Panc1 (cell line): ENCODE measurements around the gene BACE2. TPM values are rescaled to one million over a fixed set of nuclear protein-coding genes. Genes with fewer than 3 reads are reported as not detected.
A peak's percentile ranks its signal among the peaks of the same experiment; 100 is the strongest.

ENCODE experiments used
- ATAC-seq: fragments of 200-7000 bp; cut with Tn5 transposase; 2 replicates; pipeline ENCODE4 v1.9.1; 2020; ENCODE audit warnings: mild to moderate bottlenecking, moderate library complexity
- BruUV-seq: library from RNA; stranded (reverse); fragments of 400-500 nt; replicated peaks from 2 replicates; lab custom pipeline; 2021; lab: Mats Ljungman, UMichigan
- CTCF ChIA-PET: fragments of 300-600 bp; sonication (Branson Sonifier 250); formaldehyde crosslinking; loops from one replicate; lab custom pipeline; 2022; ENCODE audit warnings: antibody characterized with exemption; lab: Charles Lee
- POLR2A ChIA-PET: fragments of 300-600 bp; sonication (Branson Sonifier 250); formaldehyde crosslinking; loops from one replicate; lab custom pipeline; 2022; ENCODE audit warnings: antibody characterized with exemption; lab: Charles Lee
- DNase-seq: peaks from one replicate; pipeline ENCODE4 v3.0.0-alpha.2; 2010; ENCODE audit warnings: low read depth, low spot score
- H3K27ac ChIP-seq: 2 replicates; pipeline ENCODE4 v1.5.1; 2011; ENCODE audit warnings: mild to moderate bottlenecking, low read length, inconsistent platforms
- H3K27me3 ChIP-seq: fragments of 200-500 bp; sonication (Bioruptor generic); 2 replicates; pipeline ENCODE4 v1.6.0; 2014; ENCODE audit warnings: low read length, inconsistent platforms; ENCODE audit not compliant: control insufficient read depth, insufficient read depth
- H3K36me3 ChIP-seq: fragments of 200-500 bp; sonication (Bioruptor generic); 2 replicates; pipeline ENCODE4 v1.5.1; 2014; ENCODE audit warnings: inconsistent platforms, mild to moderate bottlenecking, low read length, moderate library complexity; ENCODE audit not compliant: control insufficient read depth, insufficient read depth
- H3K4me1 ChIP-seq: 2 replicates; pipeline ENCODE4 v1.5.1; 2011; ENCODE audit warnings: inconsistent platforms, mild to moderate bottlenecking, low read length, moderate library complexity; ENCODE audit not compliant: control insufficient read depth, insufficient read depth
- H3K4me3 ChIP-seq, 2 experiments: 2 replicates each; pipeline ENCODE4 v1.5.1; 2011 to 2012; ENCODE audit warnings: low read depth in 2 of 2, low read length in 2 of 2, mild to moderate bottlenecking in 2 of 2, inconsistent platforms in 1 of 2, moderate library complexity in 1 of 2
- H3K9me3 ChIP-seq: fragments of 200-500 bp; sonication (Bioruptor generic); 2 replicates; pipeline ENCODE4 v1.5.1; 2014; ENCODE audit warnings: low read depth, mild to moderate bottlenecking, inconsistent platforms, low read length, moderate library complexity; ENCODE audit not compliant: control insufficient read depth, insufficient read depth
- CTCF ChIP-seq: fragments of 450-650 bp; IDR thresholded peaks from 2 replicates; pipeline ENCODE4 v1.5.1; 2017; ENCODE audit warnings: mild to moderate bottlenecking
- POLR2AphosphoS5 ChIP-seq: IDR thresholded peaks from 2 replicates; pipeline ENCODE4 v1.6.1; 2012; ENCODE audit warnings: mild to moderate bottlenecking, low read depth, low read length, moderate library complexity
- REST ChIP-seq, 2 experiments: IDR thresholded peaks; 2 replicates each; pipeline ENCODE4 v1.6.1; 2011 to 2012; ENCODE audit warnings: low read depth in 2 of 2, control low read depth in 1 of 2, low read length in 1 of 2, mild to moderate bottlenecking in 1 of 2, moderate library complexity in 1 of 2; ENCODE audit not compliant: insufficient read depth in 1 of 2
- SIN3A ChIP-seq: IDR thresholded peaks from 2 replicates; pipeline ENCODE4 v1.6.1; 2012; ENCODE audit warnings: low read depth, mild to moderate bottlenecking, low read length, moderate library complexity, borderline replicate concordance; ENCODE audit not compliant: insufficient read depth
- TCF7L2 ChIP-seq: IDR thresholded peaks from 2 replicates; pipeline ENCODE4 v1.6.1; 2011; ENCODE audit warnings: mild to moderate bottlenecking, low read depth, low read length, inconsistent platforms
- in situ Hi-C: cut with HindIII; loops from 2 replicates; pipeline ENCODE4 v1.10.0; 2016; ENCODE audit warnings: low sequenced_read_pairs, low pct_unique_long_range_greater_than_20kb
- intact Hi-C: fragments of 100-400 bp; cut with micrococcal nuclease; formaldehyde crosslinking; loops from one replicate; pipeline ENCODE4 v1.10.0; 2022; ENCODE audit not compliant: unreplicated experiment
- total RNA-seq: library from RNA; stranded (reverse); gene quantifications from one replicate; pipeline ENCODE4 v1.2.1, GENCODE V29; 2021; ENCODE audit not compliant: unreplicated experiment

Gene BACE2
- total RNA-seq, 1 experiment from 2014 or later, result 16.3 TPM

DNA sequence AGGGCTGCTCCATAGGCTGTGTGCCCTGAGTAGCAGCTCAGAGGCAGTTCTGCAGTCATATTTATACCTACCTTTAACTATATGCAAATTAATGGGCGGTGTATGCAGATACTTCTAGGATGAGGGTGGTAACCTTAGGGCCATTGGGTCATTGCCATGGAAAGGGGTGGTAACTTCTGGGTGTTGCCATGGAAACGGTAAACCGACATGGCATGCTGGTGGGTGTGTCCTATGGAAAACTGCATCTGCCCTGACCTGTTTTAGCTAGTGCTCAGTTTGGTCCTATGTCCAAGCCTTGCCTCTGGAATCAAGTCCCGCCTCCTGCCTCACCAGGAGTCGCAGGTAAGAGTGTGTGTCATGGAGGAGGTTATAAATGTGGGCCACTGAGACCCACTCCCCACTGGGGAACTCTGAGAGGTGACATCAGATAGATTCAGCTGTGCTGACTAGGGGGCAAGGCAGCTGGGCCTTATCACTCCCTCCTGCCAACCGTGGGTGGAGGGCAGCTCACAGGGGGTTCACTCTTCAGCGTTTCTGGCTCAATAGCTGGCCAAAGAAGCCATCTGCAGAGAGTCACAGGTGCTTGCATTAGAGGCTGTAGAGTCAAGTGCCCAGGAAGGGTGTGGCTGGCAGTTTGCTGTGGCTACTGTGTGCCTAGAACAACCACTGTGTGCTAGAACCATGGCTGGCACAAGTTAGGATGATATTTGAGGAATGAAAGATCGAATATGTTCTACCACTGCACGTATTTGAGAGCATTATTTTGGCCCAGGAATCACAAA lies 19.0 kb downstream of the BACE2 start:
- intact Hi-C loops (no loop called here), in situ Hi-C loops (no loop called here)
- no peak overlapping the region for H3K27ac ChIP-seq
- H3K4me3 ChIP-seq, result no peak overlapping the region
- ChIA-PET CTCF (no interaction called here), POLR2A (no interaction called here)
- TF ChIP-seq TCF7L2, result no peak
- no peak for TF ChIP-seq POLR2AphosphoS5
- TF ChIP-seq SIN3A, result no peak
- TF ChIP-seq REST (IDR thresholded peaks at IDR 0.05; ENCODE audit: insufficient read depth in 1 of 2, low read depth in 2 of 2, low read length in 1 of 2), result no peak
- no peak for TF ChIP-seq CTCF
- no TSS peak for BruUV-seq
- no peaks in the 10 kb centered on the region for H3K9me3 ChIP-seq
- no peaks in the 10 kb centered on the region for H3K27me3 ChIP-seq
- H3K4me1 ChIP-seq, result no peaks in the 10 kb centered on the region
- no peak for DNase-seq
- no peaks in the 10 kb centered on the region for H3K36me3 ChIP-seq
- ATAC-seq, result 0 out of 2 replicates have a peak, but pooled peaks have one; percentile 42

GRCh38 chr21:41187537-41188025 lies 19.6 kb downstream of the BACE2 start:
- ChIA-PET CTCF (no interaction called here), POLR2A (no interaction called here)
- Histone ChIP-seq H3K36me3 (no peaks in the 10 kb centered on the region), H3K27ac (no peak overlapping the region), H3K9me3 (no peaks in the 10 kb centered on the region), H3K4me3 (no peak overlapping the region), H3K27me3 (no peaks in the 10 kb centered on the region), H3K4me1 (no peaks in the 10 kb centered on the region)
- DNase-seq (no peak), ATAC-seq (no peak)
- intact Hi-C loops, result no loop called here
- in situ Hi-C loops, result no loop called here
- TF ChIP-seq TCF7L2 (no peak), CTCF (no peak)
- no TSS peak for BruUV-seq
